GM15510 (cell line): ENCODE measurements around the gene COL23A1.

Source experiments
- POLR2A ChIP-seq: IDR thresholded peaks from 3 replicates; pipeline ENCODE4 v1.6.1; 2011; ENCODE audit warnings: borderline replicate concordance; ENCODE audit not compliant: insufficient read length; ENCODE audit errors: extremely low read depth

COL23A1 gene

DNA sequence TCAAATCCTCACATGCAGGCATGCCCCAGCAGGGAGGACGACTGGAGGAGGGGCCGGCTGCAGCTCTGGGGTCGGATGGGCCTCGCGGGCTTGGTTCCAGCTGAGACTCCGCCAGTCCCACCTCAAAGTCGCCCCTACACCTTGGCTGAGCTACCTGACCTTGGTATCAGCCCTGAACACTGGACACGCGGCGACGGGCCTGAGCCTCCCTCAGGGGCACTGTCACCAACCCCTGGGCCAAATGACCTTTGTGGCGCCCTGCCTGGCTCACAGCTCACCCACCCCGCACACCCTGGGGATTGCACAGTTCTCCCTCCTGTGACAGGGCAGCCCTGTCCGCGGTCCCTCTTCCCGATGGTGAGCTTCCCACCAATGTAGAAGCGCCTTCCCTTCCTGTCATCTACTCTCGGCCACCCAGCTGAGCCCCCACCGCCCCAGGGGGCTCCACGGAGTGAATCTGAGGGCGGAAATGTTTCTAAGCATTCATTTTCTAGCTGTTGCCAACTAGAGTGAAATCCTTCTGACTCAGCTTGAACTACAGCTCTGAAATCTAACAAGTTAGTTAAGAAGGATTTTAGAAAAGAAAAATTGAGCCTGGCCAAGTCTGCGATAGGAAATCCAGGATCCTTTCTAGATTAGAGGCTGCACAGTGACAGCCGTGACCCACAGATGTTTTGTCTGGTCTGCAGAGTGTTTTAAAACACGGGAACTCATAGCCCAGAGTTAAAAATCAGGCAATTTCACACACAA lies 218.7 kb downstream of the COL23A1 start:
- TF ChIP-seq POLR2A: no peak

DNA sequence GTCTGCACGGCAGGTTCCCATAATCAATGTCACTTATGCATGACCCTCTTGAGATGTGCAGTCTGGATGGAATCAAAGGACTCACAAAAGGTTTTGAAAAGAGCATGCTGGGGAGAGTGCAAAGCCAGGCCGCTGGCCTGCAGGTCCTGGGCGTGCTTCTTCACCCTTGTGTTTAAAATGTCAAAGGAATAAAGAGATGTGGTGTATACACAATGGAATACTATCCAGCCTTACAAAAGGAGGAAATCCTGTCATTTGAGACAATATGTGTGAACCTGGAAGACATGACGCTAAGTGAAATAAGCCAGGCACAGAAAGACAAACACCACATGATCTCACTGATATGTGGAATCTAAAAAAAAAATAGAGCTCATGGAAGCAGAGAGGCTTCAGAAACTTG lies 220.1 kb downstream of the COL23A1 start:
- TF ChIP-seq POLR2A: no peak

DNA sequence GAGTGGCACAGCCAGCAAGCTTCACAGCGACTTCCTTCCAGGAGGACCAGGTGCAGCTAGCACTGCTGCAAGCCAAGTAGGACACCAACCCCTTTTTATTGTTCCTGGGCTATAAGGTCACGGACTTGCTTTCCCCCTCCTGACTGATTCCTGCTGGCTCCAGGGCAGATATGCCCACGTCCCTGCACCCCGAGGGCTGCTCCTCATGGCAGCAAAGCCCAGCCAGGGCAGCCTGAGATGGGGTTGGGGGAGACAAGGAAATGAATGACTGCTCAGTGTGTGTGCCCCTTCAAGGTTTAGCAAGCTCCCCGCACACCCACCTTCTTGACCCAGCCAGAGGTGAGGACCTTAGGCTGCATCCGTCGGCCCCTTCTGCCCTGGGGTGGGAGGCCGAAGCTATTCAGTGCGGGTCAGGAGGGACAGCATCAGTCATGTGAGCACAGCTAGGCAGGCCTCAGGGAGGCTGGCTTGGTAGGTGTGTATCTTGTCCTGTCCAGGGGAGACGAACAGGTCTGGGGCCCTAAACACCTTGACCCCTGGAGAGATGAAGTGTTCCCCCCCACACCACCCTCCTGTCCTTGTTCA lies 221.4 kb downstream of the COL23A1 start:
- TF ChIP-seq POLR2A: no peak

DNA sequence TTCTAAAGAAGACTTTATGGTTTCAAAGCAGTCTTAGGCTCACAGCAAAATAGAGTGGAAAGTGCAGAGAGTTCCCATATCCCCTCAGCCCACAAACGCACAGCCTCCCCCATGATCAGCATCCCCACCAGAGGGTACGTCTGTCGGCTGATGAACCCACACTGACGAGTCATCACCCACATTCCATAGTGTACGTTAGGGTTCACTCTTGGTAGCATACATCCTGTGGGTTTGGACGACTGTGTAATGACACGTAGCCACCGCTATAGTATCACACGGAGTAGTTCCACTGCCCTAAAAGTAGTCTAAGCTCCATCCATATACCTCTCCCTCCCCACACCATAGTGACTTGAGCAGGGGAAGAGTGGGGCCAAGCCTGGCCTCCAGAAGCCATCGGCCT lies 221.9 kb downstream of the COL23A1 start:
- no peak for TF ChIP-seq POLR2A

- no peak for TF ChIP-seq POLR2A
Measured at GRCh38 chr5:178367736-178368120, 222.5 kb downstream of the COL23A1 start.

GRCh38 chr5:178366998-178367735 lies 223.0 kb downstream of the COL23A1 start:
- no peak for TF ChIP-seq POLR2A

DNA sequence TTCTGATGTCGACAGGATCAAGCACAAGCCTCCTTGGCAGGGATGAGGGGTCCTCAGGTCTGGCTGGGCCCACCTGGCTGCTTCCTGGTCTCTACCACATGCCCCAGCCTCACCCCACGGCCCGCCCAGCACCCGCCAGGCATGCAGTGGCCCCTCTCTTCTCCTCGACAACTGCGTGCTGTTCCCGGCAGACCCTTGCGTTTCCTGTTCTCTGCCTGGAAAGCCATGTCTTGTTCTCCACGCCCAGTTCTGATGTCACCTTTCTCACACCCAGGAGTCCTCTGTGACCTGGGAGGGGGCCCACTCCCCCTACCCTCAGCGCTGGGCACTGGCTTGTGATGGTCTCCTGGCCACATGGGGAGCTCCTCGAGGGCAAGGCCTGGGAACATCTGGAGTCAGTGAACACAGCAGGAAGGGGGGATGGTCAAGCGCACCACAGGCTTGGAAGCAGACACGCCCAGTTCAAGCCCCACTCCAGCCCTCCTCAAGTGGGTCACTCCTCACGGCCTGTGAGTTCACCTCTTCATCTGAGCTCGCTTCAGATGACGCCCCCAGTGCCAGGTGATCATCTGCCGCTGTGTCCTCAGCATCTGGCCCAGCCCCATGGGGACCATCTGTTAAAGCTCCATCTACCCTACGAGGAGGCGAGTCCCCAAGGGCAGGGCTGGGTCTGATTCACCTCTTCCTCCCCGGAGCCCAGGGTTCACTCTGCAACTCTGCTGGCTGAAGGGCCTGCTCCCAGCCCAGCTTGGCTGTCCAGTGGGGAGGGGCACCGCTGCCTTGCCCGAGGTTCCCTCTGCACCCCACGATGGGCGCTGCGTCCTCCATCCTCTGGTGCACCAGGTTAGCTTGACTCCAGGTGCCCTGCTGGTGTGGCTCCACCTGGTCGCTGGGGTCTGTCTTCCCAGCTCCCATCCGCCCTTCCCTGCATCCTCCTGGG lies 224.4 kb downstream of the COL23A1 start:
- TF ChIP-seq POLR2A: no peak

DNA sequence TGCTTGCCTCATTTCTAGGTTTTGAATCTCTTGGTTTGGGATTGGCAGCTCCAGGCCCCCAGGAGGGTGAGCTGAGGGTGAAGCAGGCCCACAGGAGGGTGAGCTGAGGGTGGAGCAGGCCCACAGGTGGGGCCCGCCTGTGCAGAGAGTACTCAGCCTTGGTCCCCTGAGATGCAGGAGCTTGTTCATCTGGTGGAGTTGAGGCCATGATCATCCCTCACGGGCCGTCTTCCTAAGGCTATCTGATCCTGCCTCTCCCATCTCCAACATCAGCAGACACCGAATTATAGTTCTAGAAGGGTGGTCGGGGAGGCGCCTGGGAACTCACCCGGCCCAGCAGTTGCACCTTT lies 225.9 kb downstream of the COL23A1 start:
- no peak for TF ChIP-seq POLR2A

DNA sequence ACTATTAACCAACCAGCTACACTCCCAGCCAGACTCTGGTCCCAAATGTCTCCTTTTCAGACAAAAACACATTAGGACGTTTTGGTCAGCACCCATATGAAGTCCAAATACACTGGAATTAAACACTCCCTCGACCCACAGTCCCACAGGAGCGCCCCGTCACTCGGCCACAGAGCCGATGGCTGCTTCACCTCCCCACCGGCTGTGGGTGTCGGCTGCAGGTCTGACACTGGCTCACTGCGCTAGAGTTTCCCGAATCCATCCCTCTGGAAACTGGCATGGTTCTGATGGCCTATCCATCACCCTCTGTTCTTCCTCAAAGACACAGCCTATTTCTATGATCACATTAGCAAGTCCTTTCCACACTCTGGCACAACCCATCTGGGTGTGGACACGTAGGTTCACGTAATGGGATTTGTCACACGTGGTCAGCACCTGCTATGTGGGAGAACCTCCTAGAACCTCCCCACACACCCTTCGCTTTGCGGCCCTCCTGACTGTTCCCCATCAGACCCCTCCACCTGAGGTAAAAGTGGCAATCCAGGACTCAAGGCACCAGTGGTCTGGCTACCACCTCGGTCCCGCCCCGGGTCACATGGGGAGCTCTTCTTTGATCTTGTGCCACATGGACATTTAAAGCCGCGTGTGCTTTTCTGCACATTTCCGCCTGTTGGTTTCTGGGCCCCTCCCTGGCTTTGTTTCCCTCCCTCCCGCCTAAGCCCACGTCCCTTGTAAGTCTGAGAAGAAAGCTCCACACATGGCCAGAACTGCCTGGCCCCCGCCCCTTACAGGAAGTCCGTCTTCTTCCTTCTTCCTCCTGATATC lies 226.5 kb downstream of the COL23A1 start:
- TF ChIP-seq POLR2A: no peak

GRCh38 chr5:178361657-178362445 lies 228.3 kb downstream of the COL23A1 start:
- no peak for TF ChIP-seq POLR2A

DNA sequence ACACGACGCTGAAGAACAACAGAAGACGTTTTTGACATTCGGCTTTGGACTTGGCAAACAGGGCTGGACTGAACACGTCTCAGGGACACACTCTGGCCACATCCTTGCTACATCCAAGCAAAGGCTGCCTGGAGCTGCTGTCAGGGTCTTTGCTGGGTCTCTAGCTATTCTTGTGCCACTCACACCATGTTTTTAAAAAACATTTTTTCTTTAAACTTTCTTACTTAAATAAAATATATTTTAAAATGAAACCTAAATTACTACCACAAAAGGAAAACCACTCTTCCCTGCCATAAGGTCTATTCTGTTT lies 229.3 kb downstream of the COL23A1 start:
- no peak for TF ChIP-seq POLR2A

DNA sequence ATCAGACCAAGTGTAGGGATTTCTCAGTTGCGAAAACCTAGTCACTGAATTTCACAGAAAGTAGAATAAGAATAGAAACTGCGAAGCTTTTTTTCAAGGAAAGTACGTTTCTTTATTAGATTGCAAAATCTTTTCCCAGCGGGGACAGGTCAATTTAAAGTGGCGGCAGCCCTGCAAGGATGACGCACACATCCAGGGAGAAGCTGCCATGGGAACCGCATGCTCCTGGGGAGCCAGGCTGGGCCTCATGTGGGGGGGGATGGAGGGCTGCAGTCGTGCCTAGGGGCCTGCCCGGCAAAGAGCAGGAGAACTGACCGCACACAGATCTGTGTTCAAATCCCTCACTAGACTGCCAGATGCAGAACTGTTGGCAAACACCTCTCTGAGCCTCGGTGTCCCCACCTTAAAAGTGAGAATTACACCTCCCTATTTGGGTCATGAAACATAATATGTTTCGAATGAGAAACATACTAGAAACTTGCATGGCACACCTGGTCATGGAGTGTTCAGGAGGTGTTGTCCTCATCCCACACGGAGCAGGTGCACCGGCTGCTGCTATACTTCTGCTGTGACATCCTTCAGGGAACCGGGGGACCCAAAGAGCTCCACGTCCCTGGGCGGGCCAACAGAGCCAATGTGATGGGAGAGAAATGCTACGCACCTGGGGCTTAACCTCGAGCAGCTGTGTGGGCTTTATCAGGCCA lies 229.8 kb downstream of the COL23A1 start:
- no peak for TF ChIP-seq POLR2A

DNA sequence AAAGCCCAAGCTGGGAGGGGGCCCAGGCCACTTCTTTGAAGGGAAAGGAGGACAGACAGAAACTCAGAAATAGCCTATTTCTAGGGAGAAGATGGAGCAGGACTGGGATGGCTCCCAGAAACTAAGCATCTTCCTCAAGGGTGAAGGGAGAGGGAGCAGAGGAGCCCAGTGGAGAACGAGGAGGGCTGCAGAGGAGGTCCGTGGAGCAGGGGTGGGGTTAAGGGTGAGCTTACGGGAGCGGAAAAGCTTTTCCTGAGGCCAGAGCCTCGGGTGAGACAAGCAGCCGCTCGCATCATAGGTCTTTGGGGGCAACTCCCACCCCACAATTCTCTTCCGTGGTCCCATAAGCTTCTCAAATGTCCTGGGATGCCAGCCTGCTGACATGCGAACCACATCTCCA lies 230.5 kb downstream of the COL23A1 start:
- no peak for TF ChIP-seq POLR2A
